OCI-LY7 (cell line): Measurements from ENCODE around the gene TTI1. TPM values are rescaled to one million over a fixed set of nuclear protein-coding genes. Genes with fewer than 3 reads are reported as not detected.

Source experiments
- BruUV-seq: library from RNA; stranded (reverse); fragments of 400-500 nt; replicated peaks from 2 replicates; lab custom pipeline; 2021; lab: Mats Ljungman, UMichigan
- CTCF ChIA-PET: fragments of 300-600 bp; sonication (Branson Sonifier 250); formaldehyde crosslinking; loops from one replicate; lab custom pipeline; 2022; ENCODE audit warnings: antibody characterized with exemption; ENCODE audit not compliant: unreplicated experiment; lab: Charles Lee
- POLR2A ChIA-PET: fragments of 300-600 bp; sonication (Branson Sonifier 250); formaldehyde crosslinking; loops from one replicate; lab custom pipeline; 2022; ENCODE audit warnings: antibody characterized with exemption; lab: Charles Lee
- DNase-seq: peaks from one replicate; pipeline ENCODE4 v3.0.0-alpha.2; 2015; ENCODE audit warnings: low spot score
- H2AFZ ChIP-seq: fragments of 200-600 bp; sonication (generic), shearing (Covaris generic); 2 replicates; pipeline ENCODE4 v1.6.1; 2014; ENCODE audit warnings: mild to moderate bottlenecking, antibody characterized with exemption, low read length, moderate library complexity
- H3K27ac ChIP-seq: fragments of 200-600 bp; sonication (generic); 2 replicates; pipeline ENCODE4 v1.5.1; 2014; ENCODE audit warnings: mixed run types, low read depth, mild to moderate bottlenecking, moderate library complexity, low read length, inconsistent platforms; ENCODE audit not compliant: poor library complexity, severe bottlenecking
- H3K36me3 ChIP-seq: fragments of 200-600 bp; sonication (generic); 2 replicates; pipeline ENCODE4 v1.6.1; 2014; ENCODE audit warnings: mild to moderate bottlenecking, antibody characterized with exemption, low read length, moderate library complexity, mixed read lengths; ENCODE audit not compliant: insufficient read depth
- H3K4me1 ChIP-seq: fragments of 200-600 bp; sonication (generic); 2 replicates; pipeline ENCODE4 v1.5.1; 2014; ENCODE audit warnings: mild to moderate bottlenecking, low read length; ENCODE audit not compliant: insufficient read depth, poor library complexity, severe bottlenecking
- H3K4me2 ChIP-seq: fragments of 200-600 bp; sonication (generic); 2 replicates; pipeline ENCODE4 v1.6.1; 2014; ENCODE audit warnings: mild to moderate bottlenecking, low read length
- H3K4me3 ChIP-seq: fragments of 200-600 bp; sonication (generic); 2 replicates; pipeline ENCODE4 v1.5.1; 2014; ENCODE audit warnings: mild to moderate bottlenecking, low read depth, low read length; ENCODE audit not compliant: poor library complexity, severe bottlenecking
- H3K79me2 ChIP-seq: fragments of 200-600 bp; sonication (generic); 2 replicates; pipeline ENCODE4 v1.6.1; 2016; ENCODE audit warnings: low read depth, mild to moderate bottlenecking, low read length, moderate library complexity, mixed read lengths; ENCODE audit not compliant: insufficient read depth
- H3K9me2 ChIP-seq: fragments of 200-600 bp; sonication (generic); 2 replicates; pipeline ENCODE4 v1.6.1; 2016; ENCODE audit warnings: mild to moderate bottlenecking, low read length, mixed read lengths; ENCODE audit not compliant: insufficient read depth
- H3K9me3 ChIP-seq: fragments of 200-600 bp; sonication (generic); 2 replicates; pipeline ENCODE4 v1.6.1; 2014; ENCODE audit warnings: mild to moderate bottlenecking, mixed run types, low read length, mixed read lengths
- H4K20me1 ChIP-seq: fragments of 200-600 bp; sonication (generic); 2 replicates; pipeline ENCODE4 v1.6.1; 2014; ENCODE audit warnings: mild to moderate bottlenecking, antibody characterized with exemption, low read length, moderate library complexity, mixed read lengths; ENCODE audit not compliant: insufficient read depth
- EZH2phosphoT487 ChIP-seq: fragments of 200-600 bp; sonication (generic); IDR thresholded peaks from 2 replicates; pipeline ENCODE4 v1.6.1; 2018; ENCODE audit warnings: low read depth, borderline replicate concordance, mild to moderate bottlenecking, mixed run types, antibody characterized with exemption, low read length, moderate library complexity, mixed read lengths
- intact Hi-C: fragments of 100-400 bp; cut with micrococcal nuclease; formaldehyde crosslinking; loops from one replicate; pipeline ENCODE4 v1.10.0; 2022; ENCODE audit not compliant: unreplicated experiment
- total RNA-seq, 2 experiments: library from RNA; depleted of rRNA in 1 of 2; stranded (reverse); fragments of >200 nt in 1 of 2; shearing (Covaris generic) in 1 of 2; gene quantifications; 2 replicates each; pipeline ENCODE4 v1.2.3, GENCODE V29; 2014 to 2022
- TF ChIP-seq, protein P1 (sequence below): fragments of 200-600 bp; sonication (generic); conservative IDR thresholded peaks from 2 replicates; pipeline ENCODE4 v1.5.1; 2014; ENCODE audit warnings: mild to moderate bottlenecking, antibody characterized with exemption, low read length, moderate library complexity, mixed read lengths

Gene TTI1
- total RNA-seq, 2 experiments from 2014 or later = 22.4 to 28.7 TPM

DNA sequence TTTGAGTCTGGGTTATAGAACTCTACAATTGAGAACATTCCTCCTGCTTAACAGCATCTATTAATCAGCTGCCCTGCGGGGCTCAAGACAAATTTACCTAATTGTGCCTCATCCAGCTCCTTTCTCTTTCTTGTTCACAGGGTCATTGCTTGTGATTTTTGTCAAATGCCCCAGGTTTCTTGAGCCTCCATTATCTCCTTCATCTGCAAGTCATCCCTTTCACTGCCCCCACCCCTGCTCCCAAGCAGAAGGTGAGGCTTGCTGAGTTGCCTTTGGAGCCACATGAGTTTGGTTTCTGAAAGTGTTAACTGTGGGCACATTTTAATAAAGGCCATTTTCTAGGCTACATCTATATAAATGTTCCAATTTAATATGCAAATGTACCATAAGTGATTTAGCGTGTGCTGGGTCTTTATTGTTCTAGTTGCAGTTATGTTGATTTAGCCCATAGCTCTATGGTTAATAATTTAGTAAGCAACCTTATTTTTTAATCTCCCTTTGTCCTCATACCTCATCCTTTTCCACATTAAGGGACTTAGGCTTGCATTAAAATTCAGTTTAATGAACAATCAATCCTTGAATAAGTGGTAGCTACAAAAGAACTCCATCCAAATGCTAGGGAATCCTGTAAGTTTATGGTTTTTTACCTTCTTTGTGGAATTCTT is 74.3 kb downstream of the TTI1 start:
- TF ChIP-seq, protein P1, sequence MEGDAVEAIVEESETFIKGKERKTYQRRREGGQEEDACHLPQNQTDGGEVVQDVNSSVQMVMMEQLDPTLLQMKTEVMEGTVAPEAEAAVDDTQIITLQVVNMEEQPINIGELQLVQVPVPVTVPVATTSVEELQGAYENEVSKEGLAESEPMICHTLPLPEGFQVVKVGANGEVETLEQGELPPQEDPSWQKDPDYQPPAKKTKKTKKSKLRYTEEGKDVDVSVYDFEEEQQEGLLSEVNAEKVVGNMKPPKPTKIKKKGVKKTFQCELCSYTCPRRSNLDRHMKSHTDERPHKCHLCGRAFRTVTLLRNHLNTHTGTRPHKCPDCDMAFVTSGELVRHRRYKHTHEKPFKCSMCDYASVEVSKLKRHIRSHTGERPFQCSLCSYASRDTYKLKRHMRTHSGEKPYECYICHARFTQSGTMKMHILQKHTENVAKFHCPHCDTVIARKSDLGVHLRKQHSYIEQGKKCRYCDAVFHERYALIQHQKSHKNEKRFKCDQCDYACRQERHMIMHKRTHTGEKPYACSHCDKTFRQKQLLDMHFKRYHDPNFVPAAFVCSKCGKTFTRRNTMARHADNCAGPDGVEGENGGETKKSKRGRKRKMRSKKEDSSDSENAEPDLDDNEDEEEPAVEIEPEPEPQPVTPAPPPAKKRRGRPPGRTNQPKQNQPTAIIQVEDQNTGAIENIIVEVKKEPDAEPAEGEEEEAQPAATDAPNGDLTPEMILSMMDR = no peak
- no peak for TF ChIP-seq EZH2phosphoT487
- ChIA-PET POLR2A (no interaction called here), CTCF (no interaction called here)
- no peaks in the 10 kb centered on the region for H4K20me1 ChIP-seq
- no peaks in the 10 kb centered on the region for H3K9me3 ChIP-seq
- no TSS peak for BruUV-seq
- no peak overlapping the region for H2AFZ ChIP-seq
- H3K36me3 ChIP-seq = no peaks in the 10 kb centered on the region
- H3K79me2 ChIP-seq = no peaks in the 10 kb centered on the region
- DNase-seq = no peak
- no peaks in the 10 kb centered on the region for H3K9me2 ChIP-seq
- intact Hi-C loops = no loop called here
- no peak overlapping the region for H3K4me2 ChIP-seq
- no peak overlapping the region for H3K4me3 ChIP-seq
- H3K27ac ChIP-seq = no peak overlapping the region
- no peaks in the 10 kb centered on the region for H3K4me1 ChIP-seq

DNA sequence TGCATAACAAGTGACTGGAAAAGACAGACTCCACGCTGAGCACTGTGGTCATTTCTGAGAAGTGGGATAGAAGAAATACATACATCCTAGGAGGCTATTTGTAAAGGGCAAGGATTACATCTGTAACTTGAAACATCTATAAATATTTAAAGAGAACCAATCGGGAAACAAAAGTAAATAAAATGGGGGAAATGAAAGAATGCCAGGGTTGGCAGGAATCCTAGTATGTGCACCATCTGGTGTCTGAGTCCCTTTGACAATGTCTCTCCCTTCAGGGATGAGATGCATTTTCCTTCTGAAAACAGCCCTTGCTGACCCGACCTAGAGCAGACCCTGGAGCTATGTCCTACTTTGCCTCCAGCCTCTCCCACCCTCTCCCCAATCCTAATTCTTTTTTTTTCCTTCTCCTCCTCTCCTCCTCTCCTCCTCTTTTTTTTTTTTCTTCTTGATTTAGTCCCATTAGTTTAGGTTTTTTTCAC is 77.1 kb downstream of the TTI1 start:
- Histone ChIP-seq H3K79me2 (no peaks in the 10 kb centered on the region), H4K20me1 (no peaks in the 10 kb centered on the region), H3K4me3 (no peak overlapping the region), H3K4me1 (no peaks in the 10 kb centered on the region), H2AFZ (no peak overlapping the region), H3K27ac (no peak overlapping the region), H3K9me2 (no peaks in the 10 kb centered on the region), H3K4me2 (no peak overlapping the region), H3K36me3 (no peaks in the 10 kb centered on the region), H3K9me3 (no peaks in the 10 kb centered on the region)
- TF ChIP-seq, protein P1 = no peak
- intact Hi-C loops = no loop called here
- ChIA-PET CTCF (no interaction called here), POLR2A (interaction anchor here (0.6 to 0.7 kb wide), 3 partner anchors 245 to 1005 kb away, joined by 3 to 5 read pairs (median 3); no protein-coding TSS in a partner anchor)
- no TSS peak for BruUV-seq
- DNase-seq = no peak

DNA sequence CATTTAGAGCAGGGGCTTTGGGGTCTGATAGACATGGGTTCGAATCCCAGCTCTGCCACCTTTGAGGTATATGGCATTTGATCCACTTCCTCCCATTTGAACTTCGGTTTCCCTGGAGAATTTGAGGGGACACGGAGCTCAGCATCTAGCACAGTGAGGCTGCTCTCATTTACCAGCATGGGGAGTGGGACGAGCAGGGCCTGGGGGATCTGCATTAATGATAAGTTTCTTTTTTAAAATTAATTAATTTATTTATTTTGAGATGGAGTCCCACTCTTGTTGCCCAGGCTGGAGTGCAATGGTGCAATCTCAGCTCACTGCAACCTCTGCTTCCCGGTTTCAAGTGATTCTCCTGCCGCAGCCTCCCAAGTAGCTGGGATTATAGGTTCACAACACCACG is 77.7 kb downstream of the TTI1 start:
- Histone ChIP-seq H4K20me1 (no peaks in the 10 kb centered on the region), H3K27ac (no peak overlapping the region), H3K36me3 (no peaks in the 10 kb centered on the region), H3K4me2 (no peak overlapping the region), H3K4me1 (no peaks in the 10 kb centered on the region), H3K4me3 (no peak overlapping the region), H3K79me2 (no peaks in the 10 kb centered on the region), H3K9me3 (no peaks in the 10 kb centered on the region), H3K9me2 (no peaks in the 10 kb centered on the region), H2AFZ (no peak overlapping the region)
- no TSS peak for BruUV-seq
- no peak for DNase-seq
- POLR2A ChIA-PET = no interaction called here
- intact Hi-C loops = no loop called here
- CTCF ChIA-PET = no interaction called here
- no peak for TF ChIP-seq EZH2phosphoT487
- TF ChIP-seq, protein P1 = no peak
